Bone marrow (tissue), 2 donors: ENCODE results near the gene ADGRV1.
"Not testable (repeated sequence)": the region's sequence is repeated elsewhere in the genome, so short reads cannot be mapped to it uniquely, and the experiment has no call there.

Experiments used
- DNase-seq, 2 donors: peaks; one replicate each; lab custom pipeline; 2025; lab: John Stamatoyannopoulos, UW

ADGRV1 gene

DNA sequence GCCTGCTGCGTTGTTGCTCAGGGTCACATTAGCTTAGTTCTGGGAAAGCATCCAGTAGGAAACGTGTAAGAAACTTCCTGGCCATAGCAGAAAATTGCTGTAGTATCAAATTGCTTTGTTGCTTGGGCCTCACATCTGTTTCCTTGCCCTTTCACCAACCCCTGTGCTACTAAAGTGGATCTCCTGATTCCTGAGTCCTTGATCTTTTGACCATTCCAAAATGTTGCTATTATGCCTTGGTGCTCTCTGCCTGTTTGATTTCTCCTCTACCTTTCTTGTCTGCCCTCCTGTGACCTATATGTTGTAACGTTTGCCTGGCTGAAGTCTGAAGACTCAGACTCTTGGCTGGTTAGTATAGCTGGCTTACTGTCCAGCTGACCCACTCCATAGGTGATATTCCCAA is 350.5 kb downstream of the ADGRV1 start:
- DNase-seq = no peak

DNA sequence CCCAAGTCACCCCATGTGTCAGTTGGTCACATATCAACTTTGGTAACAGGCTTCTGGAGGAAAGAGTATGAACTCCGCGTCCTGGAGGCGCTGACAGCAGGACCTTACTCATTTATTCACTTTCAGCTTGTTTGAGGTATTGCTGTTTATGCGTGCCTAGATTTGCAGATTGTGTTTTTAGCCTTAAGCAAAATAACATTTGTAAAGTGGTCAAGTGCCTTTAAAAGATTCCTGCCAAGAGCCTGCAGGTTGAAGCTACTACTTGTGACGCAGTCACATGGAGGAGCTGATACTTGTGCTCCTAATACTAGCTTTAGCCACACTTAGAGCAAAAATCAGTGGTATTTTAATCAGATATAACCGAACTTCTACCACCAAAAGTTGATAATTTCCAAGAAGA is 351.3 kb downstream of the ADGRV1 start:
- DNase-seq = no peak

DNA sequence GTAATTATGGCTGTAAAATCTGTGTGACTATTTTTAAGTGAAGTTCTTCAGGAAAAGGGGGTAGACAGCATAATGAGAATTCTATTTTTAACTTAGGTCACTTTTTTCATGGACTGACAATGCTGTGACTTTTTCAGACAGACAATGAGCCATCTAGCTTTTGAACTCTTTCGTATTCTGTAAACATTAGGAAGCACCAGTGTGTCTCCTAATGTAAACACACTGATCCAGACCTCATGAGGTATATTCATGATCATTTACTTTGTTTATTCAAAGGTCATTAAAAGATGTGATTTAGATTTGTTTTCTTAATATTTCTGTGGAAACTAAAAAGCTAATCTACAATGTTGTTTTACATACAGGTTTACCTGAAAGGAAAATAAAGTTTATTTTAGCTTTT is 352.6 kb downstream of the ADGRV1 start:
- DNase-seq = no peak

DNA sequence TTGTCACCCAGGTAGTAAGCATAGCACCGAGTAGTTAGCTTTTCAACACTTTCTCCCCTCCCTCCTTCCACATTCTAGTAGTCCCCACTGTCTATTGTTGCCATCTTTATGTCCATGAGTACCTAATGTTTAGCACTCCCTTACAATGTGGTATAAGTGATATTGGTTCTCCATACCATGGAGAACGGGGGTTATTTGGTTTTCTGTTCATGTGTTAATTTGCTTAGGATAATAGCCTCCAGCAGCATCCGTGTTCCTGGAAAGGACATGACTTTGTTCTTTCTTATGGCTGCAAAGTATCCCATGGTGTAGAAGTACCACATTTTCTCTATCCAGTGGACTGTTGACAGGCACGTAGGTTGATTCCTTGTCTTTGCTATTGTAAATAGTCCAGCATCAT is 353.9 kb downstream of the ADGRV1 start:
- no peak for DNase-seq

DNA sequence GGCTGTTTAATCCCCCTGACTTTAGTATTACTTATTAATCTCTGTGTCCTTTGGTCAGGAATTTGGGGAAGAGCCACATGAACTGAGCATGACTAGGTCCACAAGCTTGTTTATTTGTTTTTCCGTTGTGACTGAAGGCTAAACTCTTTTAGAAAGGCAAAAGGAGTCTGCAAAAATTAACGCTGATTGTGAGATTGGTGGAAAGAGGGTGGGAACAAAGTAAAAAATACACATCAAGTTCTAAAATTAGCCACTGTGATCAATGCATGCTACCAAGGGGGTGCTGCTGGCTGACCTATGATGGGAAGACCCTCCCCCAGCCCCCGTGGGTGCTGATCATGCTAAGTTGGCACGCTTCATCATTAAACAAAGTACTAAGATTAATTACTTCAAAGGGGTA is 356.8 kb downstream of the ADGRV1 start:
- no peak for DNase-seq

DNA sequence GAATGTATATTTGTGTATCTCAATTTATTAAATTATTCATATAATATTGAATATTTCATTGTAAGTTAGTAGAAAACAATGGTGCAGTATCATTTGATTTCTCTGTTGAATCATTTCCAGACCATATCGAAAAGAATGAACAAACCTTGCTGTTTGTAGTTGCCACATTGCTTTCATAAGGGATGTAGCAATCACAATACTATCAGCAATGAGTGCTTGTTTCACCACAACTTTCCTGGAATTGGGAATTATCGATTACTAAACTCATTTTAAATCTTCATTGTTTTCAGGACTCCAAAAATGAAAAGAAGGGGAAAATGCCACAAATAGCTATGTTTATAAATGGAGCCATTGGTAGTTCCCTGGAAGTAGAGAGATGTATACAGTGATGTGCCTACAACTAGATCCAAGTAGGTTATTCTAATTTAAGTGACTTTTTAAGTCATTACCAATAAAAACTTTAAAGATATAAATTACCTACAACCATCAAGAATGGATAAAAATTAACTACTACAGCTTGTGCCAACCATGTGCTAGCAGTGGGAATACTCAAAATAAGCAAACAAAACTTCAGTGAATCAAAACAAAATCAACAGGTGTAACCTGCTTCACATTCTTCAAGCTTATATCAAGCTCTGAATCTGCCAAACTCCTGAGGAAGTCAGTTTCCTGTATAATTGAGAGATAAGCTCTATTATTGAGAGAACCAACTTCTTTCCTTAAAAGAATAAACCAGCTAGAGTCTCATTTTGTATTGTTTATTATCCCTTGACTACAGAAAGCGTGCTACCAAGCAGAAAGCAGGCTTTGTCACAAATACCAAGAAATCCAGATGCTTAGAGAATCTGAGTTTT is 358.6 kb downstream of the ADGRV1 start:
- DNase-seq = no peak

DNA sequence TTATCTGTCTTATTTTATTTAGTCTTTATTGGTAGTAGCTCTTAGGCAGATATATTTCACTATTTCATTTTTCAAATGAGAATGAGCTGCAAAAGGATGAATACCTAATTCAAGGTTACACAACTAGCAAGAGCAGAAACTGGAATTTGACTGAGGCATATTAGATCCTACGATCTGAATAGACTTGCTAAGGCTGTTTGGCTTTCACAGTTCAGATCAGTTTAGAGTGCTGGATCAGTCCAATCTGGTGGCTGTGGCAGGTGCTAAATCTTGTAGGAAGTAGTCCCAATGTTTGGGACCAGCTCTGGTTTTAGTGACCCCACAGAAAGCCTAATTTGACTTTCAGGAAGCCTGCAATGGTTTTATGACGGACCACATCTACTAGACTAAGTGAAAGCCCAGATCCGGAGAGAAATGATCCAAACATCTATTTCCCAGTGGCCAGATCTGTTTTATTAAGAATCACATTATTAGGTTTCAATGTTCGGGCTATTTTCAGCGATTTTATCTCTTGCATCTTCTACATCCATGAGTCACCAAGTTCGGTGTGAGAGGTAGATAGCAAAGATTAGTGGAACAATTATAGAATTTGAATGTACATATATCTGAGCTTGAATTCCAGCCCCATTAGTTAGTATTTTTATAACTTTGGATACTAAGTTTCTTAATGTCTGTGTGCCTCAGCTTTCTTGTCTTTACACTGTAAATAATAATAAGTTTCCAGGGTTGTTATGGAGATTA is 359.5 kb downstream of the ADGRV1 start:
- no peak for DNase-seq

DNA sequence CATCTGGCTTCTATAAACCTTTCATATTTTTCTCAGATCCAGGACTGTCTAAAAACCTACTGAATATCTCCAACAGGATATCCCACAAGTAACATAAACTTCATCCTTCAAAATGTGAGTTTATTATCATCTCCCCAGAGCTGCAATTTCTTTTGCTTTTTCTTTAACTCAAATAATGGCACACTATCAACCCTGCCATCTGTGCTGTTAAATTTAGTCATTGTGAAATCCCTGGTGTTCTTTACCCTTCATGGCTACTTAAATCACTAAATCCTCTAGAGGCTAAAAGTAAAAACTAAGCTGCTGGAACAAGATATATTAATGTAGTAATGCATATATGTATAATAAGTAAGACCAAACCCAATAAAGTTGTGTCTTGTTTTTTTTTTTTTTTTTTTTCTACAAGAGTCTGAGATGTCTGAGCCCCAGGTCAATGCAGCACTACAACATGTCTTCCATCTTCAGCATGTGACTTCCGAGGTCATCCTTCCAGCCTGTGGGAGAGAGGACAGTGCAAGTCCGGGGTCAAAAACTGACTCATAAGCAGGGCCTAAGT is 362.9 kb downstream of the ADGRV1 start:
- DNase-seq = no peak

DNA sequence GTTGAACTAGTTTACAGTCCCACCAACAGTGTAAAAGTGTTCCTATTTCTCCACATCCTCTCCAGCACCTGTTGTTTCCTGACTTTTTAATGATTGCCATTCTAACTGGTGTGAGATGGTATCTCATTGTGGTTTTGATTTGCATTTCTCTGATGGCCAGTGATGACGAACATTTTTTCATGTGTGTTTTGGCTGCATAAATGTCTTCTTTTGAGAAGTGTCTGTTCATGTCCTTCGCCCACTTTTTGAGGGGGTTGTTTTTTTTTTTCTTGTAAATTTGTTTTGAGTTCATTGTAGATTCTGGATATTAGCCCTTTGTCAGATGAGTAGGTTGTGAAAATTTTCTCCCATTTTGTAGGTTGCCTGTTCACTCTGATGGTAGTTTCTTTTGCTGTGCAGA is 365.6 kb downstream of the ADGRV1 start:
- not testable (repeated sequence) for DNase-seq

DNA sequence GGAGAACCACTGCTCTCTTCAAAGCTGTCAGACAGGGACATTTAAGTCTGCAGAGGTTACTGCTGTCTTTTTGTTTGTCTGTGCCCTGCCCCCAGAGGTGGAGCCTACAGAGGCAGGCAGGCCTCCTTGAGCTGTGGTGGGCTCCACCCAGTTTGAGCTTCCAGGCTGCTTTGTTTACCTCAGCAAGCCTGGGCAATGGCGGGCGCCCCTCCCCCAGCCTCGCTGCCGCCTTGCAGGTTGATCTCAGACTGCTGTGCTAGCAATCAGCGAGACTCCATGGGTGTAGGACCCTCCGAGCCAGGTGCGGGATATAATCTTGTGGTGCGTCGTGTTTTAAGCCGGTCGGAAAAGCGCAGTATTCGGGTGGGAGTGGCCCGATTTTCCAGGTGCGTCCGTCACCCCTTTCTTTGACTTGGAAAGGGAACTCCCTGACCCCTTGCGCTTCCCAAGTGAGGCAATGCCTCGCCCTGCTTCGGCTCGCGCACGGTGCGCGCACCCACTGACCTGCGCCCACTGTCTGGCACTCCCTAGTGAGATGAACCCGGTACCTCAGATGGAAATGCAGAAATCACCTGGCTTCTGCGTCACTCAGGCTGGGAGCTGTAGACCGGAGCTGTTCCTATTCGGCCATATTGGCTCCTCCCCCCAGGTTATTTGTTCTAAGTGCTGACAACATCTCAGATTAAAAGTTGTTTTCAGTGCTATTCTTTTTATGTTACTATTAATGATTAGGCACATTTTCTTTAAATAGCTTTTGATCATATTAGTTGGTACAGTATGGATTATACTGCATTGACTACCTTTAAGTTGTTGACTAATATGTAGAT is 370.6 kb downstream of the ADGRV1 start:
- DNase-seq = not testable (repeated sequence)

DNA sequence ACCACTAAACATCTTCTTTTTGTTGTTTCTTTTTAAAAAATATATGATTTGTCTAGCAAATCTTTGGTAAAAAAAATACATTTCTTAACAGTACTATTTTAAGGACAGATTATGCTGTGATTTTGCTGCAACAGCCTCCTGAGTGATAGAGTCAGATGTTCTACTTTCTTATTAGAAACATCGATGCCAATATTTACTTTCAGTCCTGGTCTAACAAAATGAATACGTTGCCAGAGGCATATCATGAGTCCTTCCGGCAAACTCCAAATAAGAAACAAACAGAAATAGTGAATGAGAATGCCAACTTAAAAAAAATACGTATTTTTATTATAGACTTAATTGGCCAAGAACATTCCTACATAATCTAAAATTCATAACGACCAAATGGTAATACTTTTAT is 371.5 kb downstream of the ADGRV1 start:
- DNase-seq = no peak

DNA sequence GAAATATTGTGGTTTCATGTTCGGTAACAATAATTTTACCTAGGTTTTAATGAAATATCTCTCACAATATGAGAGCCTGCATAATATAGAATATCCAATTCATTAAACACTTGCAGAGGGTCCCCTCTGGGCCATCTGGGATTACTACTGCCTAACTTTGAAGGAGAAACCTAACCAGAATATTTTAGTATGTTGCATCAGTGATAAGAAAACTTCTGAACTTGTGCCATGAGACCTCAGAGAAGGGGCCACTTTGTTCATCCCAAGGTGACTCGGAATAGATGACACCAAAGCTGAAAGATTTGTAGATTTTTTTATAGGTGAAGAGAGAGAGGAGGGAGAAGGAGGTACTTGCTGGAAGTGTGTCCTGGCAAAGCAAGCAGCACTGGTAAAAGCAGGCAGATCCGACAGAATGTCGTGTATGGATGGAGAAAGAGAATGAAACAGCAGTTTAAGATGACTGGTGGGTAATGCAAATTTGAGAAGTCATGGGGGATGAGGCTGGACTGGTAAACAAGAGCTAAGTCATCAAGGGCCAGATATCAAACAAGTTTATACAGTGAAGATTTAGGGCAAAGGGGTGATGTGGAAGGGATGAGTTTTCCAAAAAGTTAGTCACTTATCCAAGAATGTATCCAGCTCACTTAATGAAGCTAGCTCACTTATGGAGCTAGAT is 372.3 kb downstream of the ADGRV1 start:
- no peak for DNase-seq

DNA sequence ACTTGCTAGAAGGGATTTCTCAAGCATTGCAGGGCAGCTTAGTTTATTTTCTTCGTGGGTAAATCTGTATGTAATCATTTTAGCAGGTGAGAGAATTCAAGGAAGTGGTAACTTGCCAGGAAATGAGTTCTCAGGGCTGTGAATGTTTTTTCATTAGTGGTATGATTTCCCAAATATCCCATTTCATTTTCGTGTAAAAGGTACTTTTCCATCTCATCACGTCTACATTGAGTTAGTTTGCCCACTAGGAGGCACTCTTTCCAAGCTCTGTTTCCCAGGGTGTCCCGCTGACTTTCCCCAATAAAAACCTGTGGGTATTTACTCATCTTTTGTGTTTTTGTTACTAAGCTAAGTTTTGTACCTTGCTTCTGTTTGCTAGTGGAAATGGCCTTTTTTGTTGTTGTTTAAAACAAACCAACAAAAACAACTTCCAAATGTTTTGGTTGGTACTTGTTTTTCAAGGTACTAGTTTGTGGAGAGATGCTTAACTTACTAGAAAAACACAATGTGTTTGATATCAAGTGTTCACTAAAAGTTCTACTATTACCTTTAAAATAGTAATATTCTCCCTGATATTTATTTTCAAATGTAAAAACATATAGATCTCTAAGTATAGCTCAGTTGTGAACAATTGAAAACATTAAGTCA is 373.6 kb downstream of the ADGRV1 start:
- DNase-seq = peak in 1 of 2 donors; percentile 33

DNA sequence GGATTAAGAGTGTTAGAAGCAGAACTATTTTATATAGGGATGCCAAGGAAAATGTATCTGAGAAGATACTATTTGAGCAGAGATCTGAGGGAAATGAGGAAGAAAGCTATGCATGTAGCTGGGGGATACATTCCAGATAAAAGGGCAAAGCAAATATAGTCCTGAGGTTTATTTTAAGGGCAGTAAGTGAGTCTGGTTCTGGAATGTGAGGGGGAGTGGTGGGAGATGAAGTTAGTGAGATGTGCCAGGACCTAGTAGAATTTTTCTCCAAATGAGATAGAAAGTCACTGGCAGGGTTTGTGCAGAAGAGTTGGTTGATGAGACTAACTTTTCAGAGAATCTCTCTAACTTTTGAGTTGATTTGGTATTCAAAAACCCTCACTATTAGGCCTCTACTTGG is 374.7 kb downstream of the ADGRV1 start:
- DNase-seq = no peak

DNA sequence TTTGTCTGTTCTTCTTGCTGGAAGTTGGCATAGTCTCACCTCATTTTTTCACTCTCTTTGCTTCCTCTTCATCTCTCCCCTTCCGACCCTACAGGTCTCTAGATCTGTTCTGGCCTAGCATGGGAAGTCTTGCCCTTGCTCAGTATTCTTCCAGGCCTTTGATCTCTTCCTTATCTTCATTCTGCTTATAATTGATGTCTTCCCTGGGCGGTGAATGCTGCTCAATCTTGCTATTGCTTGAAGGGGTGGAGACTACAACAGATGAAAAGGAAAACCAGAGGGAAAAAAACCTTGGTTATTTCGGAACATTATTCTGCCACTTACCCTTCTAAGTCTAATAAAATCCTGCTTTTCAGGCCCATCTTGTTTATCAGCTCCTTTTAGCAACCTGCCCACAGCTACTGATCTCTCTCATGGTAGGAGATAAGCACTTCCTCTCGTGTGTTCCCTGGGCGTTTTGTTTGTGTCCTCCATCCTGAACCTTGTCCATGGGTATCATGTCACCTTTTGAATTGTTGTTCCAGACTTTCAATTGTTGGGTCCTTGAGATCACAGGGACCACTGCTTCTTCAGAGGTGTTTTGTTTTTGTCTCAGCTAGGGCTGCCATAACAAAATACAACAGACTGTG is 375.6 kb downstream of the ADGRV1 start:
- DNase-seq = no peak

DNA sequence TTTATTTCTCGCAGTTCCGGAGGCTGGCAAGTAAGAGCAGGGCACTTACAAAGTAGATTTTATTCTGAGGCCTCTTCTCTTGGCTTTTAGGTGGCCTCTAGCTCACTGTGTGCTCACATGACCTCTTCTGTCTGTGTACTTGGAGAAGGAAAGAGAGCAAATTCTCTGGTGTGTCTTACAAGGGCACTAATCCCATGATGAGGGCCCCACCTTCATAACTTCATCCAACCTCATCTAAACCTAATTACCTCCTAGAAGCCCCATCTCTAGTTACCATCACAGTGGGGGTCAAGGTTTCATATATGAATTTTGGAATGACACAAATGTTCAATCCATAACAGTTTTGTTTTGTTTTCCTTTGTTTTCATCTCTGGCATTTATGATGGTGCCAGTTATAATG is 376.1 kb downstream of the ADGRV1 start:
- no peak for DNase-seq

DNA sequence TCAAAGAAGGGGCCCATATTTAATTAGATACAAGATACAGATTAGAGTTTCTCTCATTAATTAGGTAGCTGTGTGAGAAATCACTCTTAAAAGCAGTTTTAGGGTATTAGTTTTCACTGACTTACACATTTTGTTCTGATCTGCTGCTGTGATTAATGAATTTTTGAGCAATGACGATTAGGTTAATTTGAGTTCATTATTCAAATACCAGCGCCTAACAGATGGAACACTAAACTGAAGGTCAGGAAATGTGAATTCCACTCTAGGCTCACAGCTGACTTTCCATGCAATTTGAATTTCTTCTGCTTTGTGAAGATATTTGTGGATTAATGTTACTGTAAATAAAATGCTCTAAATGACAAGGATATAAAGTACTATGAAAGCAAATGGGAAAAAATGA is 380.6 kb downstream of the ADGRV1 start:
- DNase-seq = no peak

DNA sequence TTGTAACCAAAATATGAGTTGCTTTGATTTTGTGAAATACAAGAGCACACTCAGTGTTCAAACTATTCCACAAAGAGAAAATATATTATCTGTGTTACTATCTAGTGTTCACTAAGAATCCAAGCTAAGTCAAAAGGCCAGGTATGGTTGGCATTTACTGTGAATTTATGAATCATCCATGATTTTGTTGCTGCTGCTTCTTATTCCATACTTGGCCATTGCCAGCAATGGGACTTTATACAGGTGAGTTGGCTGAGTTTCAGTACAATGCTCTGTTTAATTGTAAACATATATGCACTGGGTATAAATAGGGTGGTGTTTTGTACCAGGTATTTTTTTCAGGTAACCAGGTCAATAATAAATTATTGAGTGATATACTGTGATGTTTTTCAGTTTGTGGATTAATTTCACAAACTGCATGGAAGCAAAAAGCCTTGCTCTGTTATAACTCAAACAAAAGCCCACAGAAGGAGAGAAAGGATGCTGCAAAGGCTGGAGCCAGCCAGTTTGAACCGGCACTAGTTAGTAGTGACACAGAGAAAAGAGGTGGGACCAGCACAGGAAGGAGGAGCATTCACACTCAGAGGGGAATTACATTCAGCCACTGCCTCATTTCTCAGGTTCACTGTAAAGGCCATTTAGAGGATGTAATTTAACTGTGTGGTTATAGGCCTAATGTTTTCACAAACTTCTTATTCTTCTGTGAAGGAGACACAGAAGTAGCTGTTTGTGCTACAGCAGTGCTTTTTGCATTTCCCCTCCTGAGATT is 381.8 kb downstream of the ADGRV1 start:
- no peak for DNase-seq

DNA sequence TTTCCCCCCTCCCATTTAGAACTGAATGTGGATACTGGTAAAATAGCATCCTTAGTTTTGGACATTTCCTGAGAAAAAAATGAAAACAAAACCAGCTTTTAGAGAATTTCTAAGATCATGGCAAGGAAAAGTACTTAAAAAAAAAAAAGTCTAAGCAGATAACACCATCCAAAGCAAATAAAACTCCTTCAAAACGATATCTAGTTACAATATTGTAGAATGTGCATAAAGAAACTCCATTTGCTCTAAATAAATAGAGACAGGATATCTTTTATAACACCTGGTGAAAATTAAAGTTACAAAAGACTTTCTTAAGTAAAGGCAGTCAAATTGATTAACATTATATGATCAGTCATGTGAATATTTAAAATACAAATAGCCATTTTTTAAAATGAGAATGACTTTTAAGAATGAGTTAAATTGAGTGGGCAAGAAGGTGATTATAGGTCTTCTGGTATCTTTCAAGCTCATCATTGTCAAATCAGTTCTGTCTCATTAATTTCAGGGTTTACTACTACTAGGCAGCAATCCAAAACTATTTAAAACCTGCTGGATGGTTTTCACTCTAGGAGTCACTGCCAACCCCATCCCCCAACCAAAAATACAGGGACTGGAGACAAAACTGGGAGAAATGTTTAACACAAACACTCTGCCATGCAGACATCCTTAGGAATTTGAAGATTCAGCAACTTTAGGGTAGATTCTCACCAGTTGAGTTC is 382.6 kb downstream of the ADGRV1 start:
- DNase-seq = no peak
